Measurements from ENCODE around the gene HSPB8. TPM values are rescaled to one million over a fixed set of nuclear protein-coding genes. Genes with fewer than 3 reads are reported as not detected.

HSPB8 gene
- total RNA-seq, 2 experiments from 2014 or later: not detected

GRCh38 chr12:119236372-119236771, 57.6 kb downstream of the HSPB8 start:
- CTCF ChIA-PET: no interaction called here
- no peak for ATAC-seq
- no peaks in the 10 kb centered on the region for H3K9me3 Mint-ChIP-seq (ENCODE audit: low read depth)

DNA sequence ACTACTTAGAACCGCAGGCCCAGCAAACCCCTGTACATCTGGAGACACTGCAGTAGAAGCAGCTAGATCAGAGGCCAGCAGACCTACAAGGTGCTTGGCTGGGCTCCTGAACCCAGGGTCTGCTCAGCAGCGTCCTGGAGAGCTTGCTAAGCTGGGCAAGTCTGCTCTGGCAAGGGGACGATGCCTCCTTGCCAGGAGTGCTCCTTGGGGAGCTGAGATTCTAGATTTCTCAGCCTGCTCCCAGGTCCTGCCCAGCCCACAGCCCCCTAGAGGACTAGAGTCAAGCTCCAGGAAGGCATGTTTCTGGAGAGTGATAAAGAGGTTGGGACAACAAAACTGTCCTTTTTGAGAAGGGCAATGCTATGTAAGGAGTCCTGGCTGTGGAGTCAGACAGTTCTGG, 60.3 kb downstream of the HSPB8 start:
- CTCF ChIA-PET: no interaction called here
- ATAC-seq (no peak), DNase-seq (no peak)
- Mint-ChIP-seq H3K4me1 (no peaks in the 10 kb centered on the region), H3K4me3 (no peak overlapping the region), H3K27ac (no peak overlapping the region), H3K36me3 (no peaks in the 10 kb centered on the region), H3K9me3 (ENCODE audit: low read depth) (no peaks in the 10 kb centered on the region), H3K27me3 (no peaks in the 10 kb centered on the region)

More at GRCh38 chr12:119236372-119236771, 57.6 kb downstream of the HSPB8 start:
- Mint-ChIP-seq H3K27me3 (no peaks in the 10 kb centered on the region), H3K4me3 (no peak overlapping the region), H3K27ac (no peak overlapping the region), H3K36me3 (no peaks in the 10 kb centered on the region), H3K4me1 (no peaks in the 10 kb centered on the region)
- no peak for DNase-seq

DNA sequence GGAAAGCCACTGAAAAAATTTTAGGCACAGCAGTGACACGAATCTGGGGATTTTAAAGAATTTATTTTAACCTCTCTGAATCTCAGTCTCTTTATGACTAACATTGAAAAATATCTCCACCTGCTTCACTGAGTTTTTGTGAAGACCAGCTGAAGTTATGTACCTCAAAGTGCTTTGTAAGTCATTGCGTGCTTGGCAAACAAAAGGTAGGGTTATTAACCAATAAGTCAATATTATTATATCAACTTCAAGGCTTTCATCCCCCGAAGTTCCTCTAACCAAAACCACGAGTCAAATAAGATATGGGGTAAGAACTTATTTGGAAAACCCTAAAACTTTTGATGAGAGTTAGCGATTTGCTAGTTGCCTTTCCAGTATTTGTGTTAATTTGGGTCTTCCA, 62.3 kb downstream of the HSPB8 start:
- Mint-ChIP-seq H3K27me3 (no peaks in the 10 kb centered on the region), H3K4me3 (no peak overlapping the region), H3K27ac (no peak overlapping the region), H3K4me1 (no peaks in the 10 kb centered on the region), H3K9me3 (ENCODE audit: low read depth) (no peaks in the 10 kb centered on the region), H3K36me3 (no peaks in the 10 kb centered on the region)
- CTCF ChIA-PET: no interaction called here
- ATAC-seq (no peak), DNase-seq (no peak)

DNA sequence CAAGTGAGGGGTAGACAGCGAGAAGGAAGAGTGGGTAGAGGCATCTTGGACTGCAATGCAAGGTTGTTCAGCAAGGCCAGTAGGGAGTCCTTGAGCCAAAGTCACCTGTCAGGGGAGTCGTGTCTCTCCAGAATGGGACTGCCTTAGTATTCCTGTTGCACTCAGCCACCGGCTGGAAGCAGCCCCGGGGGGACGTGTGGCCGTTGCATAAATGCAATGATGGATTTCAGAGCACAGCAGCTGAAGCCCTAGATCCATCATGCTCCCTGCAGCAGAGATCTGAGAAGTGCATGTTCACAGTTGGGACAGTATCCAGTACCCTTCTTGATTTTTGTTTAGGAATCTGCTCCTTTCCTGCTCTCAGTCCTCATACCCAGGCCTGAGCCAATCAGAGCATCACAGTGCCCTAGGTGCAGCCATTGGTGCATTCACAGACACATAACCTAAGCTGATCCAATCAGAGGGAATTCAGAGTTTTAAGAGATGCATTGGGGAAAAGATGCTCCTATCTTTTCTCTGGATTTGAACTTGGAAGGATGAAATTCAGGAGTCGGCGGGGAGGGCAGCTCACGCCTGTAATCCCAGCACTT, 62.9 kb downstream of the HSPB8 start:
- DNase-seq (no peak), ATAC-seq (no peak)
- Mint-ChIP-seq H3K9me3 (ENCODE audit: low read depth) (no peaks in the 10 kb centered on the region), H3K4me1 (no peaks in the 10 kb centered on the region), H3K27ac (no peak overlapping the region), H3K4me3 (no peak overlapping the region), H3K36me3 (no peaks in the 10 kb centered on the region), H3K27me3 (no peaks in the 10 kb centered on the region)
- CTCF ChIA-PET: no interaction called here

Other genes starting within 250 kb of the HSPB8 start
- gene SRRM4, start 197.4 kb upstream of the HSPB8 start, total RNA-seq: not detected
- gene CCDC60, start 155.8 kb downstream of the HSPB8 start, total RNA-seq: not detected

Data from activated CD8-positive, alpha-beta memory T cell treated with anti-CD3 and anti-CD28 coated beads, Interleukin-2, amount 10 ng/mL, durations not matched to agents 7 days and 5 days (primary cell).